Kidney (tissue), 14 donors: ENCODE data around the gene C19orf44. TPM values are rescaled to one million over a fixed set of nuclear protein-coding genes. Genes with fewer than 3 reads are reported as not detected.

Experiments used
- DNase-seq, 5 donors: peaks; one replicate each; pipeline ENCODE4 v3.0.0-alpha.2; 2013 to 2020
- FAIRE-seq: peaks from 2 replicates; lab custom pipeline; 2012; peaks lifted over from hg19 to GRCh38; lab: Jason Lieb, UNC
- H3K27ac ChIP-seq, 2 donors: one replicate each; pipeline ENCODE4 v1.7.0; 2013; ENCODE audit warnings: low read depth in 2 of 2, low read length in 2 of 2, inconsistent platforms in 1 of 2
- H3K27me3 ChIP-seq: one replicate; pipeline ENCODE4 v1.7.1; 2013; ENCODE audit warnings: low read length, inconsistent platforms; ENCODE audit not compliant: control insufficient read depth, insufficient read depth
- H3K36me3 ChIP-seq, 3 donors: one replicate each; pipeline versions ENCODE4 v1.7.0 to v1.7.1; 2013; ENCODE audit warnings: low read length in 3 of 3, control low read depth in 1 of 3, inconsistent platforms in 1 of 3; ENCODE audit not compliant: insufficient read depth in 3 of 3, control insufficient read depth in 2 of 3
- H3K4me1 ChIP-seq, 3 donors: one replicate each; pipeline versions ENCODE4 v1.7.0 to v1.7.1; 2013; ENCODE audit warnings: low read length in 3 of 3, inconsistent platforms in 1 of 3, low read depth in 1 of 3; ENCODE audit not compliant: control insufficient read depth in 2 of 3, insufficient read depth in 2 of 3
- H3K4me3 ChIP-seq, 3 donors: one replicate each; pipeline versions ENCODE4 v1.7.0 to v1.8.1; 2013; ENCODE audit warnings: low read length in 3 of 3, control low read depth in 1 of 3, inconsistent platforms in 1 of 3
- H3K9ac ChIP-seq, 3 donors: one replicate each; pipeline versions ENCODE4 v1.7.0 to v1.7.1; 2013; ENCODE audit warnings: low read length in 3 of 3, control low read depth in 1 of 3, inconsistent platforms in 1 of 3
- H3K9me3 ChIP-seq, 3 donors: one replicate each; pipeline versions ENCODE4 v1.7.0 to v1.7.1; 2013; ENCODE audit warnings: low read length in 3 of 3, control low read depth in 1 of 3, inconsistent platforms in 1 of 3; ENCODE audit not compliant: control insufficient read depth in 2 of 3, insufficient read depth in 1 of 3
- CTCF ChIP-seq: IDR thresholded peaks from 3 replicates; pipeline ENCODE4 v1.5.1; 2012; ENCODE audit warnings: mild to moderate bottlenecking, moderate library complexity, borderline replicate concordance; ENCODE audit not compliant: insufficient read depth; ENCODE audit errors: extremely low read depth
- intact Hi-C: fragments of 100-400 bp; cut with DNase I; formaldehyde crosslinking; loops from one replicate; pipeline ENCODE4 v1.11.1; 2022
- polyA plus RNA-seq: library from polyadenylated mRNA; stranded (reverse); fragments of 350-450 nt; fragmentation: Illumina TruSeq; extraction: RNeasy Lipid Tissue Mini Kit (QIAGEN cat#74804); gene quantifications from one replicate; pipeline ENCODE4 v1.2.3, GENCODE V29; 2014; ENCODE audit warnings: low read depth, low replicate concordance; ENCODE audit not compliant: insufficient read depth
- total RNA-seq: library from RNA; stranded (reverse); fragmentation: NEBNext Ultra II Directional; extraction: Animal tissue kit (Norgen Biotek cat#: 25700); gene quantifications from one replicate; pipeline ENCODE4 v1.2.1, GENCODE V29; 2021
- donor health status: control.
- donor health status: control.
- donor health status: control.
- donor health status: control.
- donor health status: control.
- donor health status: DM: yes; HTN: yes; CAD: no.
- donor health status: Normal renal cell carcinoma (clear cell type).

Gene C19orf44
- total and polyA plus RNA-seq, 2 donors from 2014 or later: 6.2 to 8.6 TPM

- H3K4me3 ChIP-seq: no peak overlapping the region
- no peaks in the 10 kb centered on the region for H3K4me1 ChIP-seq
- no peak overlapping the region for H3K27ac ChIP-seq
- TF ChIP-seq CTCF: no peak
- no peaks in the 10 kb centered on the region for H3K27me3 ChIP-seq
- H3K9ac ChIP-seq: no peak overlapping the region
- DNase-seq (no peak), FAIRE-seq (no peak)
- intact Hi-C loops: no loop called here
- peaks cover 5 to 61% (median 26%) of the 10 kb centered on the region in 3 donors for H3K36me3 ChIP-seq
- no peaks in the 10 kb centered on the region for H3K9me3 ChIP-seq
Observed at GRCh38 chr19:16518483-16519229, 22.5 kb downstream of the C19orf44 start.

- FAIRE-seq: no peak
Observed at GRCh38 chr19:16519230-16519687, 23.1 kb downstream of the C19orf44 start.

GRCh38 chr19:16520074-16520973 lies 24.1 kb downstream of the C19orf44 start:
- intact Hi-C loops: no loop called here
- no peak for TF ChIP-seq CTCF
- H3K27ac ChIP-seq: no peak overlapping the region
- FAIRE-seq (no peak), DNase-seq (no peak)
- no peaks in the 10 kb centered on the region for H3K9me3 ChIP-seq
- H3K36me3 ChIP-seq: peaks cover 5 to 62% (median 27%) of the 10 kb centered on the region in 3 donors
- no peak overlapping the region for H3K9ac ChIP-seq
- H3K4me3 ChIP-seq: no peak overlapping the region
- H3K27me3 ChIP-seq: no peaks in the 10 kb centered on the region
- peaks cover 0 to under 1% (median 0%) of the 10 kb centered on the region in 3 donors for H3K4me1 ChIP-seq

More at GRCh38 chr19:16519230-16519687, 23.1 kb downstream of the C19orf44 start:
- peaks cover 5 to 62% (median 27%) of the 10 kb centered on the region in 3 donors for H3K36me3 ChIP-seq
- H3K27ac ChIP-seq: no peak overlapping the region
- DNase-seq: no peak
- no peak overlapping the region for H3K4me3 ChIP-seq
- no peaks in the 10 kb centered on the region for H3K9me3 ChIP-seq
- H3K27me3 ChIP-seq: no peaks in the 10 kb centered on the region
- no peak for TF ChIP-seq CTCF
- no peak overlapping the region for H3K9ac ChIP-seq
- intact Hi-C loops: no loop called here
- H3K4me1 ChIP-seq: no peaks in the 10 kb centered on the region
